Measurements from ENCODE around the gene ANKUB1.

ANKUB1 gene

DNA sequence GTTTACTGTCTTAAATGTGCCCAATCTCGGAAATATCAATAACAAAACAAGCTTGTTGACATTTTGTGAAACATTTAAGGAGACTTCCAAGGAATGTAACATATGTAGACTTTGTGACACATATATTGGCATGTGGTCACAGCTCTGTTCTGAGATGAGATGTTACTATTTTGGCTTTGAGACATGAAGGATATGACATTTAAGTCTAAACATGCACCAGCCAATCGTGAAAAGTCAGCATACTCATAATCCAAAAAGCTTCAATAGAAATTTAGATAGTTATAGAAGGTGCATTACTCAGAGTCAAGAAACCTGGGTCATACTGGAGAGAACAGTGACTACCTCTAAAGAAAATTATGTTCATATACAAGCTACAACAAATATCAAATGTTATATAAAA lies 53.5 kb downstream of the ANKUB1 start:
- DNase-seq (ENCODE audit: low read depth), result no peak
- H3K4me3 ChIP-seq (ENCODE audit: low read depth, low read length), result no peak overlapping the region
- TF ChIP-seq, protein P1, sequence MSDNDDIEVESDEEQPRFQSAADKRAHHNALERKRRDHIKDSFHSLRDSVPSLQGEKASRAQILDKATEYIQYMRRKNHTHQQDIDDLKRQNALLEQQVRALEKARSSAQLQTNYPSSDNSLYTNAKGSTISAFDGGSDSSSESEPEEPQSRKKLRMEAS (IDR thresholded peaks at IDR 0.05; ENCODE audit: low read depth, low read length), result no peak
- TF ChIP-seq MYC (IDR thresholded peaks at IDR 0.05; ENCODE audit: low read depth, low read length) (no peak), POLR2A (IDR thresholded peaks at IDR 0.05; ENCODE audit: extremely low read depth, insufficient read length) (no peak)
- TF ChIP-seq, protein P2, sequence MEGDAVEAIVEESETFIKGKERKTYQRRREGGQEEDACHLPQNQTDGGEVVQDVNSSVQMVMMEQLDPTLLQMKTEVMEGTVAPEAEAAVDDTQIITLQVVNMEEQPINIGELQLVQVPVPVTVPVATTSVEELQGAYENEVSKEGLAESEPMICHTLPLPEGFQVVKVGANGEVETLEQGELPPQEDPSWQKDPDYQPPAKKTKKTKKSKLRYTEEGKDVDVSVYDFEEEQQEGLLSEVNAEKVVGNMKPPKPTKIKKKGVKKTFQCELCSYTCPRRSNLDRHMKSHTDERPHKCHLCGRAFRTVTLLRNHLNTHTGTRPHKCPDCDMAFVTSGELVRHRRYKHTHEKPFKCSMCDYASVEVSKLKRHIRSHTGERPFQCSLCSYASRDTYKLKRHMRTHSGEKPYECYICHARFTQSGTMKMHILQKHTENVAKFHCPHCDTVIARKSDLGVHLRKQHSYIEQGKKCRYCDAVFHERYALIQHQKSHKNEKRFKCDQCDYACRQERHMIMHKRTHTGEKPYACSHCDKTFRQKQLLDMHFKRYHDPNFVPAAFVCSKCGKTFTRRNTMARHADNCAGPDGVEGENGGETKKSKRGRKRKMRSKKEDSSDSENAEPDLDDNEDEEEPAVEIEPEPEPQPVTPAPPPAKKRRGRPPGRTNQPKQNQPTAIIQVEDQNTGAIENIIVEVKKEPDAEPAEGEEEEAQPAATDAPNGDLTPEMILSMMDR (IDR thresholded peaks at IDR 0.05; ENCODE audit: low read depth, low read length), result no peak

DNA sequence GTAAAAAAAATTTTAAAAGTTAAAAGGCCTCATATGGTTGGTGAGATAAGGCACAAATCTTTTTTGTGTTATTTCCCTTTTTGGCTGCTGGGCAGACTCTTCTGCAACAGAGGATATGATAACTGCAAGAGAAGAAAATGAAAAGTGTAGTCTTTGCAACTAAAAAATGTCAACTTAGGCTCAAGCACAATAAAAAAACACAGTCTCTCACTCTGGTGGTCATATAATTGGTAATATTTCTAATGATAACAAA lies 55.5 kb downstream of the ANKUB1 start:
- TF ChIP-seq MYC (IDR thresholded peaks at IDR 0.05; ENCODE audit: low read depth, low read length) (no peak), POLR2A (IDR thresholded peaks at IDR 0.05; ENCODE audit: extremely low read depth, insufficient read length) (no peak)
- TF ChIP-seq, protein P2 (IDR thresholded peaks at IDR 0.05; ENCODE audit: low read depth, low read length), result no peak
- TF ChIP-seq, protein P1 (IDR thresholded peaks at IDR 0.05; ENCODE audit: low read depth, low read length), result no peak
- no peak overlapping the region for H3K4me3 ChIP-seq (ENCODE audit: low read depth, low read length)

DNA sequence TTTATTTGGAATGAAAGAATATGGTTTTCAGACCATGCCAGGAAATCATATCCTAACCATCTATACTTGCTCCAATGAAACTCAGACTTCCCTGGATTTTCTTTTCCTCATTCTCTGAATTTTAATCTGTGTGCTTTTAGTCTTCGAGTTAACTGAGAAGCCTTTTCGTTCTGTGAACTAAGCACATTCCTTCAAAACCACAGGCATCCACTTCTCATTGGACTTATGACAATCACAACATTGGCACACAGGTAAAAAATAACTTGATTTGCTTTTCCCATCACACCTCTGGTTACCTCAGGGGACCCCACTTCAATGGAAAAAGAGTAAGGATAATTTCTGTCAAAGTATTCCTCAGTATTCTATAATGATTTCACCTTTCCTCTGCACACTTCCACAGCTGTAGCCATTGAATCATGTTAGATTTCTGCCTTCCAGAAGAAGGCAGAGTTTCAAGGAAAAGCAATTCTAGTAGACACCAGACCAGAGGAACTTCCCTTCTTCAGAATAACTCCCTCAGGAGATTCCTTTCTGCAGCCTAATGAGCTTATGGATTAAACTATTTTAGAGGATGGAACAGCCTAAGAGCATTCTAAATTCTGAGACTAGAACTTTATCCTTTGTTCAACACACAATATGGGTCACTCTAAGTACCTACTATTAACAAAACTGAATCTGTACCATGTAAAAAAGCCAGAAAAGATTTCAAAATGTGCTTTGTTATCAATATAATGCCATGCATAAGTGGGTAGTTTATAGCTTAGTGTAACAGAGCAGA lies 56.0 kb downstream of the ANKUB1 start:
- TF ChIP-seq, protein P2 (IDR thresholded peaks at IDR 0.05; ENCODE audit: low read depth, low read length), result no peak
- no peak for TF ChIP-seq POLR2A (IDR thresholded peaks at IDR 0.05; ENCODE audit: extremely low read depth, insufficient read length)
- no peak for TF ChIP-seq MYC (IDR thresholded peaks at IDR 0.05; ENCODE audit: low read depth, low read length)
- TF ChIP-seq, protein P1 (IDR thresholded peaks at IDR 0.05; ENCODE audit: low read depth, low read length), result no peak
- H3K4me3 ChIP-seq (ENCODE audit: low read depth, low read length), result no peak overlapping the region

More for the DNA sequence above, 55.5 kb downstream of the ANKUB1 start:
- no peak for DNase-seq (ENCODE audit: low read depth)

DNA sequence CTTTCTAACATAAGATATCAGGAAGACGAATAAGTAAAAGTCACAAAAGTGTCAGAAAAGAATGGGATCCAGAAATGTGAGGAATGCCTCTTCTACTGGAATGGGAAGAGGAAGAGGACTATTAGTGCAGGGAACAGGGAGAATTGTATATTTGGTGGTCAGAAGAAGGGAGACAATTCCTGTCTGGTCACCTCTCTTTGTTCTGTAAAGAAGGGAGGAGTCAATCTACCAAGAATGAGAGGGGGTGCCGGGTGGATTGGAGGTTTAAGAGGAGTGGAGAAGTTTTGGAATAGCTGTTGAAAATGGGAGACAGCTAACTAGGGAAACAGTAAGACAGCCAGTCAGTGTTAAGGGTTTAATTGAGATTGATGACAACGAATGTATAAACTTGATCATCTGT lies 60.1 kb downstream of the ANKUB1 start:
- TF ChIP-seq, protein P2 (IDR thresholded peaks at IDR 0.05; ENCODE audit: low read depth, low read length), result no peak
- TF ChIP-seq POLR2A (IDR thresholded peaks at IDR 0.05; ENCODE audit: extremely low read depth, insufficient read length), result no peak
- no peak for DNase-seq (ENCODE audit: low read depth)
- H3K4me3 ChIP-seq (ENCODE audit: low read depth, low read length), result no peak overlapping the region

More for the DNA sequence above, 56.0 kb downstream of the ANKUB1 start:
- no peak for DNase-seq (ENCODE audit: low read depth)

DNA sequence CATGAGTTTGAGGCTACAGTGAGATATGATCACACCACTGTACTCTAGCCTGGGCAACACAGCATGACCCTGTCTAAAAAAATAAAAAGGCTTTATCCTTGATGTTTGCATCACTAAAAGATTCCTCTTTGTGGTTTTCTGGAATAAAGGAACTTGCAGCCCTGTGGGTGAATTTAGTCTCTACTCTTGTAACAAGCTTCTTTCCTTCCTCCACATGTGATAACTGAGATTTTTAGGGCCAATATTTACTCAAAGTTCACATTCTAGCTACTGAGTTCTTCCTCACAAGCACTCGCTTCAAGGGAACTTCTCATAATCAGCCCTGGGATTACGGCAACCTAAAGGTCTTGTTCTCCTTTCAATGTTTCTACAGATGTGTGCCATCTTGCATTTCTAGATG lies 64.7 kb downstream of the ANKUB1 start:
- DNase-seq (ENCODE audit: low read depth), result no peak
- TF ChIP-seq, protein P1 (IDR thresholded peaks at IDR 0.05; ENCODE audit: low read depth, low read length), result no peak
- TF ChIP-seq, protein P2 (IDR thresholded peaks at IDR 0.05; ENCODE audit: low read depth, low read length), result no peak
- TF ChIP-seq MYC (IDR thresholded peaks at IDR 0.05; ENCODE audit: low read depth, low read length), result no peak
- no peak for TF ChIP-seq POLR2A (IDR thresholded peaks at IDR 0.05; ENCODE audit: extremely low read depth, insufficient read length)
- no peak overlapping the region for H3K4me3 ChIP-seq (ENCODE audit: low read depth, low read length)

Data from NB4 (cell line).